HL-60 (cell line): ENCODE results near the gene ACE.

ENCODE experiments used
- DNase-seq, 2 experiments: peaks; one replicate each; pipeline ENCODE4 v3.0.0-alpha.2; 2010 to 2020; ENCODE audit warnings: low read depth in 1 of 2, low spot score in 1 of 2
- H3K27ac ChIP-seq: fragments of 250-450 bp; sonication (Bioruptor Pico); replicated peaks from 2 replicates; pipeline ENCODE4 v1.5.1; 2020; ENCODE audit warnings: mild to moderate bottlenecking, moderate library complexity
- H3K27me3 ChIP-seq: fragments of 250-450 bp; sonication (Bioruptor Pico); 2 replicates; pipeline ENCODE4 v1.5.1; 2021; ENCODE audit warnings: mild to moderate bottlenecking, moderate library complexity; ENCODE audit not compliant: insufficient read depth, poor library complexity, severe bottlenecking
- H3K4me3 ChIP-seq: replicated peaks from 2 replicates; pipeline ENCODE4 v1.5.1; 2011; ENCODE audit warnings: mild to moderate bottlenecking, control low read depth, low read length; ENCODE audit not compliant: insufficient read depth
- GABPA ChIP-seq: IDR thresholded peaks from 2 replicates; pipeline ENCODE4 v1.6.1; 2012; ENCODE audit warnings: low read depth
- POLR2AphosphoS5 ChIP-seq: IDR thresholded peaks from 2 replicates; pipeline ENCODE4 v1.6.1; 2012; ENCODE audit warnings: low read depth
- SPI1 ChIP-seq: IDR thresholded peaks from 2 replicates; pipeline ENCODE4 v1.6.1; 2012; ENCODE audit warnings: low read depth, mild to moderate bottlenecking, borderline replicate concordance
- TF ChIP-seq, protein P1 (sequence below): IDR thresholded peaks from one replicate; pipeline ENCODE4 v1.5.1; 2011; ENCODE audit warnings: low read length, control low read depth, inconsistent platforms; ENCODE audit not compliant: insufficient read depth
- TF ChIP-seq, protein P2 (sequence below): IDR thresholded peaks from 2 replicates; pipeline ENCODE4 v1.6.1; 2012; ENCODE audit warnings: low read depth; ENCODE audit not compliant: insufficient replicate concordance

Gene ACE

DNA sequence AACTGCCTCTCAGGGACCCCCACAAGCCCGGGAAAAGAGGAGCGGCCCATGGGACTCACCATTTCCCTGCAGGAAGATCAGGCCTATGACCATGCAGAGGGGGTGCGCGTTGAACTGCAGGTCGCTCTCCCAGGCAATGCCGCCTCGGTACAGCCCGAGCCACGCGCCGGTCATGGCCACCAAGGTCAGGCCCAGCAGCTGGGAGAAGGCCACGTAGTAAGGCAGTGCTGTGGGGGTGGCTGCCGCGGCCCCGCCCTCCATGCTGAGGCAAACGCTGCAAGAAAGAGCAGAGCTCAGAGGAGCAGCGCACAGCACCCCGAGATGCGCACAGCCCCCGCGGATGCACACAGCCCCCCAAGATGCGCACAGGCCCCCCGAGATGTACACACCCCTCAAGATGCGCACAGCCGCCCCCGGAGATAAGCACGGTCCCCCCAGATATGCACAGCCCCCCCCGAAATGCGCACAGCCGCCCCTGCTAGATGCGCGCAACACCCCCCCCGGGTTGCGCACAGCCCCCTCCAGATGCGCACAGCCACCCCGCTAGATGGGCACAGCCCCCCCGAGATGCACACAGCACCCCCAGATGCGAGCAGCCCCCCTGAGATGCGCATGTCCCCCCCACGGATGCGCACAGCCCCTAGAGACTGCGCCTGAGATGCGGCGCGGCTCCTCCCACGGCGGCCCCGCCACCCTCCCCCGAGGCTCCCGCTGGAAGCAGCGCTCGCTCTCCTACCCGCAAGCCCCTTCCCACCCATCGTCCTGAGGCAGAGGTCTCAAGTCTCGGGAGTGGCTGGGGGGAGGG is 39.4 kb upstream of the ACE start:
- H3K27ac ChIP-seq = no peak overlapping the region
- TF ChIP-seq SPI1 (no peak), POLR2AphosphoS5 (no peak), GABPA (no peak)
- TF ChIP-seq, protein P1, sequence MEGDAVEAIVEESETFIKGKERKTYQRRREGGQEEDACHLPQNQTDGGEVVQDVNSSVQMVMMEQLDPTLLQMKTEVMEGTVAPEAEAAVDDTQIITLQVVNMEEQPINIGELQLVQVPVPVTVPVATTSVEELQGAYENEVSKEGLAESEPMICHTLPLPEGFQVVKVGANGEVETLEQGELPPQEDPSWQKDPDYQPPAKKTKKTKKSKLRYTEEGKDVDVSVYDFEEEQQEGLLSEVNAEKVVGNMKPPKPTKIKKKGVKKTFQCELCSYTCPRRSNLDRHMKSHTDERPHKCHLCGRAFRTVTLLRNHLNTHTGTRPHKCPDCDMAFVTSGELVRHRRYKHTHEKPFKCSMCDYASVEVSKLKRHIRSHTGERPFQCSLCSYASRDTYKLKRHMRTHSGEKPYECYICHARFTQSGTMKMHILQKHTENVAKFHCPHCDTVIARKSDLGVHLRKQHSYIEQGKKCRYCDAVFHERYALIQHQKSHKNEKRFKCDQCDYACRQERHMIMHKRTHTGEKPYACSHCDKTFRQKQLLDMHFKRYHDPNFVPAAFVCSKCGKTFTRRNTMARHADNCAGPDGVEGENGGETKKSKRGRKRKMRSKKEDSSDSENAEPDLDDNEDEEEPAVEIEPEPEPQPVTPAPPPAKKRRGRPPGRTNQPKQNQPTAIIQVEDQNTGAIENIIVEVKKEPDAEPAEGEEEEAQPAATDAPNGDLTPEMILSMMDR = no peak
- TF ChIP-seq, protein P2, sequence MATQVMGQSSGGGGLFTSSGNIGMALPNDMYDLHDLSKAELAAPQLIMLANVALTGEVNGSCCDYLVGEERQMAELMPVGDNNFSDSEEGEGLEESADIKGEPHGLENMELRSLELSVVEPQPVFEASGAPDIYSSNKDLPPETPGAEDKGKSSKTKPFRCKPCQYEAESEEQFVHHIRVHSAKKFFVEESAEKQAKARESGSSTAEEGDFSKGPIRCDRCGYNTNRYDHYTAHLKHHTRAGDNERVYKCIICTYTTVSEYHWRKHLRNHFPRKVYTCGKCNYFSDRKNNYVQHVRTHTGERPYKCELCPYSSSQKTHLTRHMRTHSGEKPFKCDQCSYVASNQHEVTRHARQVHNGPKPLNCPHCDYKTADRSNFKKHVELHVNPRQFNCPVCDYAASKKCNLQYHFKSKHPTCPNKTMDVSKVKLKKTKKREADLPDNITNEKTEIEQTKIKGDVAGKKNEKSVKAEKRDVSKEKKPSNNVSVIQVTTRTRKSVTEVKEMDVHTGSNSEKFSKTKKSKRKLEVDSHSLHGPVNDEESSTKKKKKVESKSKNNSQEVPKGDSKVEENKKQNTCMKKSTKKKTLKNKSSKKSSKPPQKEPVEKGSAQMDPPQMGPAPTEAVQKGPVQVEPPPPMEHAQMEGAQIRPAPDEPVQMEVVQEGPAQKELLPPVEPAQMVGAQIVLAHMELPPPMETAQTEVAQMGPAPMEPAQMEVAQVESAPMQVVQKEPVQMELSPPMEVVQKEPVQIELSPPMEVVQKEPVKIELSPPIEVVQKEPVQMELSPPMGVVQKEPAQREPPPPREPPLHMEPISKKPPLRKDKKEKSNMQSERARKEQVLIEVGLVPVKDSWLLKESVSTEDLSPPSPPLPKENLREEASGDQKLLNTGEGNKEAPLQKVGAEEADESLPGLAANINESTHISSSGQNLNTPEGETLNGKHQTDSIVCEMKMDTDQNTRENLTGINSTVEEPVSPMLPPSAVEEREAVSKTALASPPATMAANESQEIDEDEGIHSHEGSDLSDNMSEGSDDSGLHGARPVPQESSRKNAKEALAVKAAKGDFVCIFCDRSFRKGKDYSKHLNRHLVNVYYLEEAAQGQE = no peak
- DNase-seq = no peak
- no peak overlapping the region for H3K4me3 ChIP-seq
- no peaks in the 10 kb centered on the region for H3K27me3 ChIP-seq

DNA sequence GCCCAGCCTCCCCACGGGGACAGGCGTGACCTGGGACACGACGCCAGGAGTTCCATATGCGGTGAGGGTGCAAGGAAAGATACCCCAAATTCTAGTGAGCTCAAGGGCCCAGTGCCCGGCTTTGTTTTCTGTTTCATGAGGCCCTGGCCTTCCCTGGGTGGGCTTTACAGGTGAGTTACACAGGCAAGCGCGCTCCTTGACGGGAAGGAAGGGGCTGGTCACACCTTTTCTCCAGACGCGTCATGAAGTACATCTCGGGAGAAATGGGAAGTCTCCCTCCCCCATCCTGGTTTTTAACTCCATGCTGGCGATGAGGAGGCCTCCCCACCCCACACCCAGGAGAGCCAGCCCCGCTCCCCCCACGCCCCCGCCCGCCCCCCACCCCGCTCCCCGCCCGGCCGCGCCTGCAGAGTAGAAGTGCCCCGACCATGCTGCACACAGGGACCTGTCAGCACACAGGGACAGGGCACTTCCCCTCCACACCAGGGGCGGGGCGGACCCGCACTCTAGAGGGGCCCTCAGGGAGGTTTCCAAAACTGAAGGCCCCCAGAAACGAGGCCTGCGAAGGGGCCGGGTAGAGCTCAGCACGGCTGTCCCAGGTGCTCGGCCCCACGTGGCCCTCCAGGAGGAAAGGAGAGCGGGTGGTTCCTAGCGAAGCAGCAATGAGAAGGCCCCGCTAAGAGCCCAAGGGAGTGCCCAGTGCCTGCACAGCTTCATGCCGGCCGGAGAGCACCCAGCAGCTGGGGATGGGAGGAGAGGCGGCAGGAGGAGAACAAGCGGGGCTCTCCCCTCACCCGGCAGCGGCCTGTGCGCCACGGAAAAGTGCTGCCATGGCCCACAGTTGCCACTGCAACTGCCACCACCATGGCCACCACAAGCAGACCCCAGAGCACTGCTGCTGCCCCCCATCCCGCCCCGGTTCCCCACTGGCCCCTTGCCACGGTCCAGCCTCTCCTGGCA is 38.5 kb upstream of the ACE start:
- no peak for DNase-seq
- Histone ChIP-seq H3K27me3 (no peaks in the 10 kb centered on the region), H3K27ac (no peak overlapping the region), H3K4me3 (no peak overlapping the region)
- TF ChIP-seq, protein P1 = no peak
- TF ChIP-seq SPI1 = no peak
- TF ChIP-seq POLR2AphosphoS5 = no peak
- TF ChIP-seq, protein P2 = no peak
- TF ChIP-seq GABPA = no peak

DNA sequence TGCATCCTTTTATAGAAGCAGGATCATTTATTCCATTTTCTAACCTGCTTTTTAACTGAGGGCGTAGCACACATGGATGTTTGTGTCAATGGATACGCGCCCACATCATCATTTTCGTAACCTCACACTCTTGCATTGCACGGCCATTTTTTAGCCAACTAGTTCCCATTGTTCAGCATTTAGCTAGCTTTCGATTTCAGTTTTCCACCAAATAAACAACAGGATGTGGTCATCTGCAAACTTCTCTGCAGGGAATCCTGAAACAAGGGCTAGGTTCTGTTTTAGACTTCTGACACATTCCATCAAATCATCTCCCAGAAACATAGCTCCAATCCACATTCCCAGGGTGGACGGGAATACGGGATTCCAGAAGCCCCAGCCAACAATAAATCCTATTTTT is 37.2 kb upstream of the ACE start:
- no peak overlapping the region for H3K4me3 ChIP-seq
- H3K27me3 ChIP-seq = no peaks in the 10 kb centered on the region
- no peak for DNase-seq
- no peak overlapping the region for H3K27ac ChIP-seq
- TF ChIP-seq GABPA (no peak), SPI1 (no peak), POLR2AphosphoS5 (no peak)
- TF ChIP-seq, protein P1 = no peak
- TF ChIP-seq, protein P2 = no peak
